Aorta (tissue), 5 donors: ENCODE data around the gene FAM170B. TPM values are rescaled to one million over a fixed set of nuclear protein-coding genes. Genes with fewer than 3 reads are reported as not detected.

Experiments
- ATAC-seq: fragments of 200-7000 bp; cut with Tn5 transposase; one replicate; pipeline ENCODE4 v1.9.1; 2022; ENCODE audit warnings: moderate library complexity; ENCODE audit not compliant: low FRiP score
- DNase-seq, 2 donors: peaks; one replicate each; pipeline ENCODE4 v3.0.0-alpha.2; 2020
- H3K27ac ChIP-seq, 2 donors: one replicate each; pipeline ENCODE4 v1.5.1; 2013; ENCODE audit warnings: low read length in 2 of 2, mild to moderate bottlenecking in 2 of 2, moderate library complexity in 2 of 2, control low read depth in 1 of 2, inconsistent platforms in 1 of 2, low read depth in 1 of 2
- H3K27me3 ChIP-seq, 2 donors: one replicate each; pipeline ENCODE4 v1.6.1; 2013; ENCODE audit warnings: control low read depth in 1 of 2, low read length in 1 of 2, mild to moderate bottlenecking in 1 of 2, moderate library complexity in 1 of 2; ENCODE audit not compliant: insufficient read depth in 2 of 2, control insufficient read depth in 1 of 2
- H3K36me3 ChIP-seq, 2 donors: one replicate each; pipeline ENCODE4 v1.6.1; 2013; ENCODE audit warnings: control low read depth in 1 of 2, low read length in 1 of 2, mild to moderate bottlenecking in 1 of 2; ENCODE audit not compliant: insufficient read depth in 2 of 2, control insufficient read depth in 1 of 2
- H3K4me1 ChIP-seq, 2 donors: one replicate each; pipeline ENCODE4 v1.6.1; 2013; ENCODE audit warnings: low read length in 2 of 2, control low read depth in 1 of 2, mild to moderate bottlenecking in 1 of 2, moderate library complexity in 1 of 2; ENCODE audit not compliant: insufficient read depth in 2 of 2, control insufficient read depth in 1 of 2
- H3K4me3 ChIP-seq, 2 donors: one replicate each; pipeline ENCODE4 v1.5.1; 2013; ENCODE audit warnings: low read length in 2 of 2, control low read depth in 1 of 2, mild to moderate bottlenecking in 1 of 2
- H3K9me3 ChIP-seq: one replicate; pipeline ENCODE4 v1.6.1; 2013; ENCODE audit warnings: mild to moderate bottlenecking, low read length; ENCODE audit not compliant: control insufficient read depth
- WGBS, 2 donors: extraction: QIAGEN DNeasy Blood & Tissue Kit; methylation state at CpG; one replicate each; pipeline ENCODE4 v1.1.7; 2013; 5-methylcytosine and 5-hydroxymethylcytosine counted together
- intact Hi-C, 2 donors: fragments of 100-400 bp; cut with DNase I; formaldehyde crosslinking; loops; one replicate each; pipeline versions ENCODE4 v1.14.2 to v1.15.0; 2022
- polyA plus RNA-seq, 2 donors: library from polyadenylated mRNA; stranded (reverse); fragments of 200-250 nt; gene quantifications; one replicate each; pipeline ENCODE4 v1.2.3, GENCODE V29; 2013
- total RNA-seq, 2 donors: library from RNA; stranded (reverse); fragmentation: NEBNext Ultra II Directional; extraction: Animal tissue kit (Norgen Biotek cat#: 25700); gene quantifications; one replicate each; pipeline ENCODE4 v1.2.1, GENCODE V29; 2021
- donor health status: healthy with polysubstance abuse.
- donor health status: Bipolar disorder and iron deficiency.
- donor health status: DM: no; HTN: no; CAD: no.
- donor health status: DM: no; HTN: no; CAD: no.
- donor health status: DM: yes; HTN: yes; CAD: no.

Gene FAM170B
- total and polyA plus RNA-seq, 4 donors, result not detected

- H3K36me3 ChIP-seq, result no peaks in the 10 kb centered on the region
- no peaks in the 10 kb centered on the region for H3K9me3 ChIP-seq
- DNase-seq (no peak), ATAC-seq (peak; percentile 73)
- intact Hi-C loops, result no loop called here
- no peak overlapping the region for H3K4me3 ChIP-seq
- no peaks in the 10 kb centered on the region for H3K27me3 ChIP-seq
- no peaks in the 10 kb centered on the region for H3K4me1 ChIP-seq
- 34 to 44% methylated on average over 8 of the region's 8 CpGs for WGBS, 2 donors
- H3K27ac ChIP-seq, result peak overlapping the region in 1 of 2 donors; percentile 44
These were observed 5.4 kb upstream of the FAM170B start for GRCh38 chr10:49139028-49139845.

- ATAC-seq (peak; percentile 72), DNase-seq (peak in 1 of 2 donors; percentile 65)
- Histone ChIP-seq H3K36me3 (no peaks in the 10 kb centered on the region), H3K9me3 (no peaks in the 10 kb centered on the region), H3K4me1 (no peaks in the 10 kb centered on the region), H3K27ac (peak overlapping the region in 1 of 2 donors; percentile 44), H3K4me3 (no peak overlapping the region), H3K27me3 (no peaks in the 10 kb centered on the region)
- WGBS, 2 donors, result 36 to 49% methylated on average over 7 of the region's 7 CpGs
- intact Hi-C loops, result no loop called here
These were observed 4.6 kb upstream of the FAM170B start for GRCh38 chr10:49138361-49138891.

- H3K4me3 ChIP-seq, result no peak overlapping the region
- 8 to 10% methylated on average over 1 of the region's 1 CpG for whole genome bisulfite sequencing, 2 donors
- H3K4me1 ChIP-seq, result no peaks in the 10 kb centered on the region
- DNase-seq (no peak), ATAC-seq (no peak)
- no peaks in the 10 kb centered on the region for H3K36me3 ChIP-seq
- intact Hi-C loops, result no loop called here
- H3K27ac ChIP-seq, result no peak overlapping the region
- H3K9me3 ChIP-seq, result no peaks in the 10 kb centered on the region
- no peaks in the 10 kb centered on the region for H3K27me3 ChIP-seq
These were observed 2.7 kb upstream of the FAM170B start for GRCh38 chr10:49136525-49136924.

- Histone ChIP-seq H3K36me3 (no peaks in the 10 kb centered on the region), H3K27me3 (no peaks in the 10 kb centered on the region), H3K9me3 (no peaks in the 10 kb centered on the region), H3K4me1 (no peaks in the 10 kb centered on the region), H3K4me3 (no peak overlapping the region), H3K27ac (no peak overlapping the region)
- DNase-seq (no peak), ATAC-seq (peak; percentile 60)
- intact Hi-C loops, result no loop called here
- 29 to 32% methylated on average over 9 of the region's 9 CpGs for WGBS, 2 donors
These were observed 1.9 kb upstream of the FAM170B start for GRCh38 chr10:49135575-49136313.

- no peak overlapping the region for H3K27ac ChIP-seq
- H3K27me3 ChIP-seq, result no peaks in the 10 kb centered on the region
- no peak for DNase-seq
- no peak for ATAC-seq
- H3K4me3 ChIP-seq, result no peak overlapping the region
- intact Hi-C loops, result no loop called here
- no peaks in the 10 kb centered on the region for H3K4me1 ChIP-seq
- WGBS, 2 donors, result 83 to 86% methylated on average over 3 of the region's 3 CpGs
- no peaks in the 10 kb centered on the region for H3K36me3 ChIP-seq
- no peaks in the 10 kb centered on the region for H3K9me3 ChIP-seq
These were observed 506 bp upstream of the FAM170B start for GRCh38 chr10:49134327-49134726.

- H3K4me3 ChIP-seq, result no peak overlapping the region
- 95 to 100% methylated on average over 2 of the region's 2 CpGs for WGBS, 2 donors
- H3K36me3 ChIP-seq, result no peaks in the 10 kb centered on the region
- H3K27ac ChIP-seq, result no peak overlapping the region
- H3K9me3 ChIP-seq, result no peaks in the 10 kb centered on the region
- no peak for ATAC-seq
- no peaks in the 10 kb centered on the region for H3K27me3 ChIP-seq
- DNase-seq, result no peak
- H3K4me1 ChIP-seq, result no peaks in the 10 kb centered on the region
- intact Hi-C loops, result no loop called here
These were observed 1.5 kb downstream of the FAM170B start for GRCh38 chr10:49132362-49132737.

- H3K4me1 ChIP-seq, result no peaks in the 10 kb centered on the region
- no peaks in the 10 kb centered on the region for H3K27me3 ChIP-seq
- intact Hi-C loops, result no loop called here
- no peak overlapping the region for H3K27ac ChIP-seq
- no peaks in the 10 kb centered on the region for H3K36me3 ChIP-seq
- WGBS, 2 donors, result 93 to 94% methylated on average over 37 of the region's 37 CpGs
- ATAC-seq (no peak), DNase-seq (no peak)
- no peaks in the 10 kb centered on the region for H3K9me3 ChIP-seq
- H3K4me3 ChIP-seq, result no peak overlapping the region
These were observed 2.1 kb downstream of the FAM170B start for GRCh38 chr10:49131507-49132361.

GRCh38 chr10:49129376-49129775 is 4.4 kb downstream of the FAM170B start:
- H3K9me3 ChIP-seq, result no peaks in the 10 kb centered on the region
- intact Hi-C loops, result no loop called here
- no peaks in the 10 kb centered on the region for H3K36me3 ChIP-seq
- no peak overlapping the region for H3K27ac ChIP-seq
- no peaks in the 10 kb centered on the region for H3K4me1 ChIP-seq
- no peak for ATAC-seq
- no peak for DNase-seq
- H3K27me3 ChIP-seq, result no peaks in the 10 kb centered on the region
- no peak overlapping the region for H3K4me3 ChIP-seq
- WGBS, 2 donors, result 99 to 100% methylated on average over 1 of the region's 1 CpG
